ENCODE measurements around the gene MICU1. TPM values are rescaled to one million over a fixed set of nuclear protein-coding genes. Genes with fewer than 3 reads are reported as not detected.
A peak's percentile ranks its signal among the peaks of the same experiment; 100 is the strongest.

Gene MICU1
- total RNA-seq, 1 donor from 2014 or later, result 28.7 TPM

- Mint-ChIP-seq H3K36me3 (ENCODE audit: low read depth, unreplicated experiment) (peaks cover 2% of the 10 kb centered on the region), H3K9me3 (ENCODE audit: unreplicated experiment) (no peaks in the 10 kb centered on the region), H3K4me3 (ENCODE audit: unreplicated experiment) (no peak overlapping the region), H3K27me3 (ENCODE audit: low read depth, unreplicated experiment) (no peaks in the 10 kb centered on the region), H3K27ac (ENCODE audit: unreplicated experiment) (peak overlapping the region; percentile 44), H3K4me1 (ENCODE audit: low read depth, unreplicated experiment) (peaks cover 4% of the 10 kb centered on the region)
- Histone ChIP-seq H3K4me2 (ENCODE audit: low read length) (no peak overlapping the region), H3K27ac (ENCODE audit: low read depth, low read length) (no peak overlapping the region), H3K36me3 (ENCODE audit: insufficient read depth, low read length) (peaks cover 3% of the 10 kb centered on the region), H3K4me1 (ENCODE audit: insufficient read depth, low read length) (peaks cover 4% of the 10 kb centered on the region), H3K9me3 (ENCODE audit: insufficient read depth, low read depth, low read length) (no peaks in the 10 kb centered on the region), H3K27me3 (ENCODE audit: insufficient read depth, low read length) (no peaks in the 10 kb centered on the region), H3K4me3 (ENCODE audit: insufficient read depth, low read depth, low read length) (no peak overlapping the region), H3K9ac (ENCODE audit: low read length) (no peak overlapping the region), H4K20me1 (ENCODE audit: insufficient read depth, low read length) (no peaks in the 10 kb centered on the region), H3K79me2 (ENCODE audit: insufficient read depth, low read length) (no peaks in the 10 kb centered on the region), H2AFZ (ENCODE audit: low read depth, low read length) (no peak overlapping the region)
- FAIRE-seq, result no peak
- DNase-seq (ENCODE audit: low read depth), result peak; percentile 20
- TF ChIP-seq CTCF (IDR thresholded peaks at IDR 0.05; ENCODE audit: insufficient read depth, low read depth, low read length) (no peak), EZH2 (IDR thresholded peaks at IDR 0.05; ENCODE audit: insufficient read depth, low read length) (no peak)
Measured at GRCh38 chr10:72375173-72375572, 250.7 kb downstream of the MICU1 start.

GRCh38 chr10:72370201-72370722 is 255.6 kb downstream of the MICU1 start:
- Histone ChIP-seq H3K27ac (ENCODE audit: low read depth, low read length) (no peak overlapping the region), H3K4me2 (ENCODE audit: low read length) (no peak overlapping the region), H3K79me2 (ENCODE audit: insufficient read depth, low read length) (no peaks in the 10 kb centered on the region), H3K36me3 (ENCODE audit: insufficient read depth, low read length) (peaks cover 6% of the 10 kb centered on the region), H3K9ac (ENCODE audit: low read length) (no peak overlapping the region), H3K4me1 (ENCODE audit: insufficient read depth, low read length) (no peaks in the 10 kb centered on the region), H3K9me3 (ENCODE audit: insufficient read depth, low read depth, low read length) (no peaks in the 10 kb centered on the region), H3K27me3 (ENCODE audit: insufficient read depth, low read length) (no peaks in the 10 kb centered on the region), H3K4me3 (ENCODE audit: insufficient read depth, low read depth, low read length) (no peak overlapping the region), H2AFZ (ENCODE audit: low read depth, low read length) (no peak overlapping the region), H4K20me1 (ENCODE audit: insufficient read depth, low read length) (no peaks in the 10 kb centered on the region)
- FAIRE-seq (no peak), DNase-seq (ENCODE audit: low read depth) (no peak)
- Mint-ChIP-seq H3K27ac (ENCODE audit: unreplicated experiment) (no peak overlapping the region), H3K4me1 (ENCODE audit: low read depth, unreplicated experiment) (peaks cover 4% of the 10 kb centered on the region), H3K27me3 (ENCODE audit: low read depth, unreplicated experiment) (no peaks in the 10 kb centered on the region), H3K9me3 (ENCODE audit: unreplicated experiment) (no peaks in the 10 kb centered on the region), H3K36me3 (ENCODE audit: low read depth, unreplicated experiment) (peaks cover 11% of the 10 kb centered on the region), H3K4me3 (ENCODE audit: unreplicated experiment) (no peak overlapping the region)
- TF ChIP-seq CTCF (IDR thresholded peaks at IDR 0.05; ENCODE audit: insufficient read depth, low read depth, low read length), result no peak
- TF ChIP-seq EZH2 (IDR thresholded peaks at IDR 0.05; ENCODE audit: insufficient read depth, low read length), result no peak

GRCh38 chr10:72367301-72367960 is 258.4 kb downstream of the MICU1 start:
- H3K4me2 ChIP-seq (ENCODE audit: low read length), result no peak overlapping the region
- H3K4me1 ChIP-seq (ENCODE audit: insufficient read depth, low read length), result peaks cover 10% of the 10 kb centered on the region
- H3K9ac ChIP-seq (ENCODE audit: low read length), result no peak overlapping the region
- peaks cover 6% of the 10 kb centered on the region for H3K4me1 Mint-ChIP-seq (ENCODE audit: low read depth, unreplicated experiment)
- no peaks in the 10 kb centered on the region for H3K79me2 ChIP-seq (ENCODE audit: insufficient read depth, low read length)
- H3K27ac ChIP-seq (ENCODE audit: low read depth, low read length), result no peak overlapping the region
- no peak overlapping the region for H3K27ac Mint-ChIP-seq (ENCODE audit: unreplicated experiment)
- DNase-seq (ENCODE audit: low read depth) (no peak), FAIRE-seq (no peak)
- H3K27me3 Mint-ChIP-seq (ENCODE audit: low read depth, unreplicated experiment), result no peaks in the 10 kb centered on the region
- no peaks in the 10 kb centered on the region for H3K9me3 Mint-ChIP-seq (ENCODE audit: unreplicated experiment)
- H3K4me3 Mint-ChIP-seq (ENCODE audit: unreplicated experiment), result peak overlapping the region; percentile 43
- no peaks in the 10 kb centered on the region for H4K20me1 ChIP-seq (ENCODE audit: insufficient read depth, low read length)
- TF ChIP-seq EZH2 (IDR thresholded peaks at IDR 0.05; ENCODE audit: insufficient read depth, low read length), result no peak
- no peaks in the 10 kb centered on the region for H3K27me3 ChIP-seq (ENCODE audit: insufficient read depth, low read length)
- H3K4me3 ChIP-seq (ENCODE audit: insufficient read depth, low read depth, low read length), result no peak overlapping the region
- peaks cover 3% of the 10 kb centered on the region for H3K36me3 ChIP-seq (ENCODE audit: insufficient read depth, low read length)
- H3K36me3 Mint-ChIP-seq (ENCODE audit: low read depth, unreplicated experiment), result peaks cover 11% of the 10 kb centered on the region
- H2AFZ ChIP-seq (ENCODE audit: low read depth, low read length), result no peak overlapping the region
- H3K9me3 ChIP-seq (ENCODE audit: insufficient read depth, low read depth, low read length), result no peaks in the 10 kb centered on the region

Measured in astrocyte (in vitro differentiated cells and primary cell).